Hepatocyte (in vitro differentiated cells): ENCODE results near the gene GCSAML.

Source experiments
- EZH2 ChIP-seq: fragments of 200-600 bp; sonication (generic); IDR thresholded peaks from 2 replicates; pipeline ENCODE4 v1.6.1; 2016; ENCODE audit warnings: antibody characterized with exemption, mild to moderate bottlenecking, borderline replicate concordance
- EZH2phosphoT487 ChIP-seq: fragments of 200-600 bp; sonication (generic); IDR thresholded peaks from one replicate; pipeline ENCODE4 v1.6.1; 2018; ENCODE audit warnings: antibody characterized with exemption, mild to moderate bottlenecking, low read depth, moderate library complexity; ENCODE audit not compliant: unreplicated experiment, severe bottlenecking
- TF ChIP-seq, protein P1 (sequence below): fragments of 200-600 bp; sonication (generic); IDR thresholded peaks from 2 replicates; pipeline ENCODE4 v1.5.1; 2016; ENCODE audit warnings: antibody characterized with exemption, mild to moderate bottlenecking; ENCODE audit not compliant: poor library complexity

DNA sequence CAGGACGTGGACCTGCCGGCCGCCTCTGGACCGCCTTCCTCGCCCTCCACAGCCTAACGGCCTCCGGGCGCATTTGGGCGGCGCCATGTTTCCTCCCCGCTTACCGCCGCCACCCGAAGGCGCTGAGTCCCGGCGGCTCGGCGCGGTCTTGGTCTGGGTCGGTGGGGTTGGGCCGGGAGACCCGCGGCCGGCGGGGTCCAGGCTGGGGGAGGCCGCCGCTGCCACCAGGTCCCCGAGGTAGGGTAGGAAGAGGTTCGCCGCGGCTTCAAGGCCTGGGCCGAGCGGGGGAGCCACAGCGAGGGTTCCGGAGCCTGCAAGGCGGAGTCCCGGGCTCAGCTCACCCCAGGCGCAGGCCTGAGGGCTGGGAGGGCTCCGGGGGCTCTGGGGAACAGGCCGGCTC, 18.1 kb upstream of the GCSAML start:
- TF ChIP-seq, protein P1, sequence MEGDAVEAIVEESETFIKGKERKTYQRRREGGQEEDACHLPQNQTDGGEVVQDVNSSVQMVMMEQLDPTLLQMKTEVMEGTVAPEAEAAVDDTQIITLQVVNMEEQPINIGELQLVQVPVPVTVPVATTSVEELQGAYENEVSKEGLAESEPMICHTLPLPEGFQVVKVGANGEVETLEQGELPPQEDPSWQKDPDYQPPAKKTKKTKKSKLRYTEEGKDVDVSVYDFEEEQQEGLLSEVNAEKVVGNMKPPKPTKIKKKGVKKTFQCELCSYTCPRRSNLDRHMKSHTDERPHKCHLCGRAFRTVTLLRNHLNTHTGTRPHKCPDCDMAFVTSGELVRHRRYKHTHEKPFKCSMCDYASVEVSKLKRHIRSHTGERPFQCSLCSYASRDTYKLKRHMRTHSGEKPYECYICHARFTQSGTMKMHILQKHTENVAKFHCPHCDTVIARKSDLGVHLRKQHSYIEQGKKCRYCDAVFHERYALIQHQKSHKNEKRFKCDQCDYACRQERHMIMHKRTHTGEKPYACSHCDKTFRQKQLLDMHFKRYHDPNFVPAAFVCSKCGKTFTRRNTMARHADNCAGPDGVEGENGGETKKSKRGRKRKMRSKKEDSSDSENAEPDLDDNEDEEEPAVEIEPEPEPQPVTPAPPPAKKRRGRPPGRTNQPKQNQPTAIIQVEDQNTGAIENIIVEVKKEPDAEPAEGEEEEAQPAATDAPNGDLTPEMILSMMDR, result no peak
- no peak for TF ChIP-seq EZH2
- TF ChIP-seq EZH2phosphoT487, result no peak
